ENCODE data around the gene EPHA5.

Gene EPHA5

GRCh38 chr4:65651751-65652150, 18.5 kb downstream of the EPHA5 start:
- TF ChIP-seq TOX (CRISPR knock-in tag; IDR thresholded peaks at IDR 0.05; ENCODE audit: borderline replicate concordance) (no peak), ISL1 (CRISPR knock-in tag; IDR thresholded peaks at IDR 0.05) (no peak), ZNF565 (CRISPR knock-in tag; conservative IDR thresholded peaks at IDR 0.05; ENCODE audit: low read depth) (no peak), TSHZ2 (CRISPR knock-in tag; IDR thresholded peaks at IDR 0.05) (no peak), ZC3H10 (CRISPR knock-in tag; IDR thresholded peaks at IDR 0.05) (no peak), PPARA (CRISPR knock-in tag; IDR thresholded peaks at IDR 0.05; ENCODE audit: borderline replicate concordance) (no peak), PATZ1 (CRISPR knock-in tag; IDR thresholded peaks at IDR 0.05; ENCODE audit: borderline replicate concordance) (no peak), ZFP3 (CRISPR knock-in tag; IDR thresholded peaks at IDR 0.05) (no peak), ESRRG (CRISPR knock-in tag; IDR thresholded peaks at IDR 0.05) (no peak), ZNF8 (CRISPR knock-in tag; IDR thresholded peaks at IDR 0.05) (no peak), OSR1 (CRISPR knock-in tag; IDR thresholded peaks at IDR 0.05) (no peak), TCF4 (CRISPR knock-in tag; IDR thresholded peaks at IDR 0.05; ENCODE audit: borderline replicate concordance) (no peak), GLIS3 (CRISPR knock-in tag; IDR thresholded peaks at IDR 0.05) (no peak), RARB (CRISPR knock-in tag; IDR thresholded peaks at IDR 0.05) (no peak), ZNF70 (CRISPR knock-in tag; IDR thresholded peaks at IDR 0.05) (no peak)

DNA sequence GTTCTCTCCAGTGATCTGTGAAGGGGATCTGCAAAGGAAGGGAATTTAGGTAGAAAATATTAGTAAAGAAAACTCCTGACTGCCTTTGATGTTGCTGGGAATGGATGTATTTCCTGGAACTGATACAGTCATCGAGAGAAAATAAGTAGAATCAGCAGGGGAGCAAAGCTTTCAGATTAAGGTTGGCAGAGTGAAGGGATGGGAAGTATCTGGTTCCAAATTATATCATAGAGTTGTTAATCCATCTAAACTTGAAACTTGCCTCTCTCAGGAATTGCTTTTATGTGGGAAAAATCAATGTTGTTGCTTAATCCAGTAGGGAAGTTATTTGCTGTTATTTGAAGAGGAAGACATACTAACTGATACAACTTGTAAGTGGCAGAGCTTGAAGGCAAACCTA, 19.3 kb downstream of the EPHA5 start:
- TF ChIP-seq ZNF8 (CRISPR knock-in tag; IDR thresholded peaks at IDR 0.05), result no peak
- TF ChIP-seq RARB (CRISPR knock-in tag; IDR thresholded peaks at IDR 0.05), result no peak
- TF ChIP-seq PATZ1 (CRISPR knock-in tag; IDR thresholded peaks at IDR 0.05; ENCODE audit: borderline replicate concordance), result no peak
- no peak for TF ChIP-seq TOX (CRISPR knock-in tag; IDR thresholded peaks at IDR 0.05; ENCODE audit: borderline replicate concordance)
- no peak for TF ChIP-seq CSRNP3 (CRISPR knock-in tag; IDR thresholded peaks at IDR 0.05)
- no peak for TF ChIP-seq ZFP30 (CRISPR knock-in tag; IDR thresholded peaks at IDR 0.05)
- TF ChIP-seq, protein P1, sequence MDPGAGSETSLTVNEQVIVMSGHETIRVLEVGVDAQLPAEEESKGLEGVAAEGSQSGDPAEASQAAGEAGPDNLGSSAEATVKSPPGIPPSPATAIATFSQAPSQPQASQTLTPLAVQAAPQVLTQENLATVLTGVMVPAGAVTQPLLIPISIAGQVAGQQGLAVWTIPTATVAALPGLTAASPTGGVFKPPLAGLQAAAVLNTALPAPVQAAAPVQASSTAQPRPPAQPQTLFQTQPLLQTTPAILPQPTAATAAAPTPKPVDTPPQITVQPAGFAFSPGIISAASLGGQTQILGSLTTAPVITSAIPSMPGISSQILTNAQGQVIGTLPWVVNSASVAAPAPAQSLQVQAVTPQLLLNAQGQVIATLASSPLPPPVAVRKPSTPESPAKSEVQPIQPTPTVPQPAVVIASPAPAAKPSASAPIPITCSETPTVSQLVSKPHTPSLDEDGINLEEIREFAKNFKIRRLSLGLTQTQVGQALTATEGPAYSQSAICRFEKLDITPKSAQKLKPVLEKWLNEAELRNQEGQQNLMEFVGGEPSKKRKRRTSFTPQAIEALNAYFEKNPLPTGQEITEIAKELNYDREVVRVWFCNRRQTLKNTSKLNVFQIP (CRISPR knock-in tag; IDR thresholded peaks at IDR 0.05; ENCODE audit: borderline replicate concordance, low read depth), result no peak
- no peak for TF ChIP-seq CREB5 (CRISPR knock-in tag; IDR thresholded peaks at IDR 0.05; ENCODE audit: low read depth)
- TF ChIP-seq TSHZ2 (CRISPR knock-in tag; IDR thresholded peaks at IDR 0.05), result no peak
- TF ChIP-seq ZNF565 (CRISPR knock-in tag; conservative IDR thresholded peaks at IDR 0.05; ENCODE audit: low read depth), result no peak
- no peak for TF ChIP-seq SNAI2 (CRISPR knock-in tag; IDR thresholded peaks at IDR 0.05)
- no peak for TF ChIP-seq ISL1 (CRISPR knock-in tag; IDR thresholded peaks at IDR 0.05)
- no peak for TF ChIP-seq OSR1 (CRISPR knock-in tag; IDR thresholded peaks at IDR 0.05)
- TF ChIP-seq CSDC2 (CRISPR knock-in tag; IDR thresholded peaks at IDR 0.05), result no peak
- TF ChIP-seq ARNTL (CRISPR knock-in tag; IDR thresholded peaks at IDR 0.05; ENCODE audit: borderline replicate concordance, low read depth), result no peak
- no peak for TF ChIP-seq GLIS3 (CRISPR knock-in tag; IDR thresholded peaks at IDR 0.05)
- TF ChIP-seq ZNF70 (CRISPR knock-in tag; IDR thresholded peaks at IDR 0.05), result no peak
- TF ChIP-seq ESRRG (CRISPR knock-in tag; IDR thresholded peaks at IDR 0.05), result no peak
- TF ChIP-seq PPARA (CRISPR knock-in tag; IDR thresholded peaks at IDR 0.05; ENCODE audit: borderline replicate concordance), result no peak
- TF ChIP-seq ZC3H10 (CRISPR knock-in tag; IDR thresholded peaks at IDR 0.05), result no peak
- no peak for ATAC-seq

More at GRCh38 chr4:65651751-65652150, 18.5 kb downstream of the EPHA5 start:
- no peak for ATAC-seq

All from SK-N-SH treated with all-trans-retinoic acid at 6 μM for 48 hours (cell line).